H1 (cell line): ENCODE measurements around the gene PSMF1. TPM values are rescaled to one million over a fixed set of nuclear protein-coding genes. Genes with fewer than 3 reads are reported as not detected.

Source experiments
- ASH2L ChIP-seq: fragments of 200-600, 300-600 bp; sonication (generic); IDR thresholded peaks from one replicate; pipeline ENCODE4 v1.7.1; 2017; ENCODE audit warnings: low read length
- BRCA1 ChIP-seq: IDR thresholded peaks from 2 replicates; pipeline ENCODE4 v1.6.1; 2012; ENCODE audit warnings: low read depth, low read length, improper control_type of control experiment
- GABPA ChIP-seq: IDR thresholded peaks from 2 replicates; pipeline ENCODE4 v1.6.1; 2011; ENCODE audit warnings: mild to moderate bottlenecking, low read length, moderate library complexity, borderline replicate concordance; ENCODE audit not compliant: insufficient read depth
- JUN ChIP-seq: IDR thresholded peaks from 2 replicates; pipeline ENCODE4 v1.6.1; 2011; ENCODE audit warnings: low read depth, mild to moderate bottlenecking, improper control_type of control experiment, low read length
- KDM4A ChIP-seq: IDR thresholded peaks from one replicate; pipeline ENCODE4 v1.7.1; 2012; ENCODE audit warnings: low read depth, mild to moderate bottlenecking, moderate library complexity, low read length, inconsistent platforms; ENCODE audit not compliant: severe bottlenecking
- MAFK ChIP-seq: IDR thresholded peaks from 2 replicates; pipeline ENCODE4 v1.6.1; 2012; ENCODE audit warnings: low read depth, mild to moderate bottlenecking, improper control_type of control experiment, low read length
- POU5F1 ChIP-seq: IDR thresholded peaks from 2 replicates; pipeline ENCODE4 v1.6.1; 2011; ENCODE audit warnings: low read depth, mild to moderate bottlenecking, low read length, moderate library complexity
- RBBP5 ChIP-seq: IDR thresholded peaks from 2 replicates; pipeline ENCODE4 v1.7.1; 2012; ENCODE audit warnings: low read depth, mild to moderate bottlenecking, inconsistent platforms, low read length, moderate library complexity, borderline replicate concordance
- SP4 ChIP-seq: IDR thresholded peaks from 2 replicates; pipeline ENCODE4 v1.6.1; 2012; ENCODE audit warnings: low read length, inconsistent platforms
- TAF7 ChIP-seq: optimal IDR thresholded peaks from 2 replicates; pipeline ENCODE3; 2011; ENCODE audit warnings: low read depth, mild to moderate bottlenecking, inconsistent platforms, low read length, moderate library complexity, borderline replicate concordance
- polyA plus RNA-seq, 7 experiments: library from polyadenylated mRNA; depleted of rRNA in 3 of 7; stranded (reverse) in 5 of 7; unstranded in 2 of 7; fragments of >200 nt in 5 of 7; fragments of 200-250 nt in 2 of 7; gene quantifications; 1 replicate in 5 of 7; 2 replicates in 1 of 7; 4 replicates in 1 of 7; pipeline versions ENCODE4 v1.2.1 to v1.2.3, GENCODE V29; 2011 to 2013; ENCODE audit warnings: missing spikeins in 2 of 7, mixed read lengths in 2 of 7
- total RNA-seq: library from RNA; stranded (reverse); fragmentation: NEBNext Ultra II Directional; extraction: Animal tissue kit (Norgen Biotek cat#: 25700); gene quantifications from 2 replicates; pipeline ENCODE4 v1.2.1, GENCODE V29; 2021

PSMF1 gene
- total and polyA plus RNA-seq, 2 of the 8 experiments (the other 6 are each of a cell fraction or from before 2014, with no cell fraction given) = 106 to 159 TPM

GRCh38 chr20:1215386-1216170, 97.2 kb downstream of the PSMF1 start (continued):
- TF ChIP-seq MAFK = no peak
- no peak for TF ChIP-seq POU5F1
- no peak for TF ChIP-seq BRCA1
- no peak for TF ChIP-seq KDM4A
- TF ChIP-seq RBBP5 = no peak
- no peak for TF ChIP-seq JUN
- no peak for TF ChIP-seq ASH2L
- no peak for TF ChIP-seq GABPA
- TF ChIP-seq TAF7 = no peak
- TF ChIP-seq SP4 = no peak
- TF ChIP-seq, all 59 proteins: peak for 0
